H9 (cell line): ENCODE measurements around the gene SYTL1. TPM values are rescaled to one million over a fixed set of nuclear protein-coding genes. Genes with fewer than 3 reads are reported as not detected.
A peak's percentile ranks its signal among the peaks of the same experiment; 100 is the strongest.

Experiments
- DNase-seq: peaks from one replicate; pipeline ENCODE4 v3.0.0-alpha.2; 2017
- H2AFZ ChIP-seq: one replicate; pipeline ENCODE4 v1.6.1; 2013; ENCODE audit warnings: mild to moderate bottlenecking, low read length, control low read depth, moderate library complexity
- H2AK5ac ChIP-seq: 2 replicates; pipeline ENCODE4 v1.6.1; 2013; ENCODE audit warnings: low read length, control low read depth, mixed read lengths; ENCODE audit not compliant: insufficient read length
- H2BK120ac ChIP-seq: one replicate; pipeline ENCODE4 v1.6.1; 2013; ENCODE audit warnings: low read depth, mild to moderate bottlenecking, low read length, control low read depth, inconsistent platforms; ENCODE audit not compliant: poor library complexity, severe bottlenecking
- H2BK12ac ChIP-seq: 2 replicates; pipeline ENCODE4 v1.6.1; 2013; ENCODE audit warnings: low read length, control low read depth, mixed read lengths, low read depth; ENCODE audit not compliant: insufficient read length
- H2BK15ac ChIP-seq: 2 replicates; pipeline ENCODE4 v1.6.1; 2013; ENCODE audit warnings: low read depth, low read length, control low read depth
- H2BK20ac ChIP-seq: one replicate; pipeline ENCODE4 v1.6.1; 2013; ENCODE audit warnings: low read depth, mild to moderate bottlenecking, low read length, control low read depth, inconsistent platforms; ENCODE audit not compliant: poor library complexity, severe bottlenecking
- H2BK5ac ChIP-seq: 2 replicates; pipeline ENCODE4 v1.6.1; 2013; ENCODE audit warnings: low read length, control low read depth, mixed read lengths; ENCODE audit not compliant: insufficient read length
- H3K14ac ChIP-seq: 2 replicates; pipeline ENCODE4 v1.6.1; 2013; ENCODE audit warnings: low read length, control low read depth; ENCODE audit not compliant: insufficient read depth
- H3K18ac ChIP-seq: 2 replicates; pipeline ENCODE4 v1.6.1; 2013; ENCODE audit warnings: low read depth, mild to moderate bottlenecking, mixed read lengths, low read length, control low read depth; ENCODE audit not compliant: insufficient read length
- H3K23ac ChIP-seq: 2 replicates; pipeline ENCODE4 v1.6.1; 2013; ENCODE audit warnings: low read length, control low read depth, mixed read lengths, low read depth; ENCODE audit not compliant: insufficient read length
- H3K23me2 ChIP-seq: 2 replicates; pipeline ENCODE4 v1.6.1; 2013; ENCODE audit warnings: low read depth, mild to moderate bottlenecking, mixed read lengths, low read length, control low read depth; ENCODE audit not compliant: insufficient read length, poor library complexity, severe bottlenecking
- H3K27ac ChIP-seq: 2 replicates; pipeline ENCODE4 v1.5.1; 2013; ENCODE audit warnings: low read length, control low read depth, mixed read lengths, low read depth; ENCODE audit not compliant: insufficient read length
- H3K27me3 ChIP-seq: 2 replicates; pipeline ENCODE4 v1.6.1; 2013; ENCODE audit warnings: low read length, control low read depth, inconsistent platforms; ENCODE audit not compliant: insufficient read depth
- H3K4ac ChIP-seq: 2 replicates; pipeline ENCODE4 v1.6.1; 2013; ENCODE audit warnings: low read depth, mild to moderate bottlenecking, control low read depth, inconsistent platforms, low read length, moderate library complexity
- H3K4me1 ChIP-seq: 2 replicates; pipeline ENCODE4 v1.6.1; 2013; ENCODE audit warnings: low read length, control low read depth, inconsistent platforms; ENCODE audit not compliant: insufficient read depth
- H3K4me2 ChIP-seq: 2 replicates; pipeline ENCODE4 v1.6.1; 2013; ENCODE audit warnings: low read length, control low read depth, mixed read lengths; ENCODE audit not compliant: insufficient read length, insufficient read depth
- H3K56ac ChIP-seq: 2 replicates; pipeline ENCODE4 v1.6.1; 2013; ENCODE audit warnings: low read depth, mild to moderate bottlenecking, mixed read lengths, low read length, control low read depth; ENCODE audit not compliant: insufficient read length
- H3K79me1 ChIP-seq: 2 replicates; pipeline ENCODE4 v1.6.1; 2013; ENCODE audit warnings: low read depth, mild to moderate bottlenecking, moderate library complexity, low read length, control low read depth, inconsistent platforms; ENCODE audit not compliant: insufficient read depth, poor library complexity, severe bottlenecking
- H3K79me2 ChIP-seq: 2 replicates; pipeline ENCODE4 v1.6.1; 2013; ENCODE audit warnings: low read length, control low read depth, inconsistent platforms; ENCODE audit not compliant: insufficient read depth
- H3K9ac ChIP-seq: 2 replicates; pipeline ENCODE4 v1.6.1; 2013; ENCODE audit warnings: low read length, control low read depth, mixed read lengths; ENCODE audit not compliant: insufficient read length; ENCODE audit errors: extremely low read depth
- H3K9me3 ChIP-seq: one replicate; pipeline ENCODE4 v1.6.1; 2013; ENCODE audit warnings: low read depth, low read length, inconsistent platforms; ENCODE audit not compliant: control insufficient read depth
- H3T11ph ChIP-seq: one replicate; pipeline ENCODE4 v1.6.1; 2013; ENCODE audit warnings: mild to moderate bottlenecking, low read length, control low read depth, inconsistent platforms
- H4K20me1 ChIP-seq: one replicate; pipeline ENCODE4 v1.6.1; 2013; ENCODE audit not compliant: control insufficient read depth, insufficient read length, insufficient read depth
- H4K5ac ChIP-seq: 2 replicates; pipeline ENCODE4 v1.6.1; 2013; ENCODE audit warnings: low read depth, mild to moderate bottlenecking, mixed read lengths, low read length, control low read depth; ENCODE audit not compliant: insufficient read length
- H4K8ac ChIP-seq: replicated peaks from 2 replicates; pipeline ENCODE4 v1.6.1; 2013; ENCODE audit warnings: low read length, control low read depth, mixed read lengths, low read depth; ENCODE audit not compliant: insufficient read length
- H4K91ac ChIP-seq: 2 replicates; pipeline ENCODE4 v1.6.1; 2013; ENCODE audit warnings: low read depth, mild to moderate bottlenecking, moderate library complexity, mixed read lengths, low read length, control low read depth; ENCODE audit not compliant: insufficient read length
- H3K27ac Mint-ChIP-seq, 3 experiments: 2 replicates in 2 of 3; 3 replicates in 1 of 3; pipeline ENCODE4 v1.8.0; 2020 to 2021; ENCODE audit warnings: mixed read lengths in 3 of 3, mild to moderate bottlenecking in 1 of 3, moderate library complexity in 1 of 3
- H3K27me3 Mint-ChIP-seq: 2 replicates; pipeline ENCODE4 v1.8.0; 2021; ENCODE audit warnings: low read depth, mild to moderate bottlenecking, moderate library complexity, mixed read lengths
- H3K36me3 Mint-ChIP-seq, 3 experiments: 2 replicates in 2 of 3; 3 replicates in 1 of 3; pipeline ENCODE4 v1.8.0; 2020 to 2021; ENCODE audit warnings: low read depth in 3 of 3, mixed read lengths in 3 of 3; ENCODE audit not compliant: insufficient read depth in 1 of 3
- H3K4me1 Mint-ChIP-seq, 2 experiments: 2 replicates each; pipeline ENCODE4 v1.8.0; 2020; ENCODE audit warnings: mixed read lengths in 2 of 2
- H3K4me3 Mint-ChIP-seq, 2 experiments: 2 replicates in 1 of 2; 3 replicates in 1 of 2; pipeline ENCODE4 v1.8.0; 2020 to 2021; ENCODE audit warnings: mild to moderate bottlenecking in 2 of 2, mixed read lengths in 2 of 2, moderate library complexity in 1 of 2
- H3K9me3 Mint-ChIP-seq, 2 experiments: 2 replicates in 1 of 2; 3 replicates in 1 of 2; pipeline ENCODE4 v1.8.0; 2020; ENCODE audit warnings: mild to moderate bottlenecking in 2 of 2, mixed read lengths in 2 of 2, moderate library complexity in 1 of 2
- CTCF ChIP-seq: fragments of 200-600 bp; sonication (generic); conservative IDR thresholded peaks from 3 replicates; pipeline ENCODE4 v1.8.0; 2021; ENCODE audit warnings: antibody characterized with exemption, mild to moderate bottlenecking
- WGBS: extraction: QIAGEN DNeasy Blood & Tissue Kit; methylation state at CpG from one replicate; pipeline ENCODE4 v1.1.7; 2013; ENCODE audit warnings: missing lambda C conversion rate, low lambda C conversion rate, mixed read lengths; ENCODE audit not compliant: insufficient read length; ENCODE audit errors: extremely low coverage; 5-methylcytosine and 5-hydroxymethylcytosine counted together
- long read RNA-seq: library from polyadenylated mRNA; unstranded; transcript quantifications from one replicate; pipeline ENCODE4 v2.0.0, GENCODE V29; 2020
- total RNA-seq: library from RNA; stranded (reverse); gene quantifications from 2 replicates; pipeline ENCODE4 v1.2.1, GENCODE V29; 2021

SYTL1 gene
- total RNA-seq = 12.0 and 13.0 TPM in 2 replicates
- long read RNA-seq, transcript SYTL1-210 (15 exons, 1,878 nt) = major isoform, 60 of 98 reads
- long read RNA-seq, partial matches to known transcripts = 2 of 98 reads
- long read RNA-seq, other reads (novel, unspliced or antisense) = 32 of 98 reads

GRCh38 chr1:27341525-27342252 lies at the start of gene SYTL1:
Gene SYTL1 (plus strand): TSS chr1:27342022. CDS start chr1:27345335, 3,313 bp downstream.
- H3K79me1 ChIP-seq = no peaks in the 10 kb centered on the region
- peaks cover 2% of the 10 kb centered on the region for H3K27me3 Mint-ChIP-seq
- peak within 1 kb of the TSS; percentile 58 to 71 for H3K4me3 Mint-ChIP-seq
- H3T11ph ChIP-seq = no peak within 1 kb of the TSS
- peaks cover 38 to 43% of the 10 kb centered on the region in 2 experiments for H3K4me1 Mint-ChIP-seq
- H2BK20ac ChIP-seq = no peak within 1 kb of the TSS
- H2BK12ac ChIP-seq = no peak within 1 kb of the TSS
- no peak within 1 kb of the TSS for H2BK5ac ChIP-seq
- H2BK15ac ChIP-seq = no peak within 1 kb of the TSS
- no peak within 1 kb of the TSS for H4K8ac ChIP-seq
- H3K4me2 ChIP-seq = peak within 1 kb of the TSS; percentile 14
- H3K56ac ChIP-seq = no peak within 1 kb of the TSS
- H4K20me1 ChIP-seq = no peaks in the 10 kb centered on the region
- no peaks in the 10 kb centered on the region for H3K79me2 ChIP-seq
- no peak within 1 kb of the TSS for H4K91ac ChIP-seq
- H2BK120ac ChIP-seq = no peak within 1 kb of the TSS
- H3K27ac ChIP-seq = no peak within 1 kb of the TSS
- H3K18ac ChIP-seq = no peak within 1 kb of the TSS
- no peak within 1 kb of the TSS for H2AFZ ChIP-seq
- no peaks in the 10 kb centered on the region for H3K9me3 ChIP-seq
- H3K23me2 ChIP-seq = no peaks in the 10 kb centered on the region
- DNase-seq = peak; percentile 75
- H3K23ac ChIP-seq = no peak within 1 kb of the TSS
- WGBS = no CpG with 5 or more reads among the region's 22 CpGs
- H3K4me1 ChIP-seq = no peaks in the 10 kb centered on the region; the same call in 1 of the 2 replicates
- no peak within 1 kb of the TSS for H4K5ac ChIP-seq
- peak within 1 kb of the TSS; percentile 36 to 73 (median 72); a peak in 6 of 7 replicates for H3K27ac Mint-ChIP-seq
- H3K4ac ChIP-seq = no peak within 1 kb of the TSS
- no peaks in the 10 kb centered on the region for H3K9me3 Mint-ChIP-seq
- no peak for TF ChIP-seq CTCF
- no peak within 1 kb of the TSS for H2AK5ac ChIP-seq
- H3K36me3 Mint-ChIP-seq = peaks cover 2 to 17% (median 11%) of the 10 kb centered on the region in 3 experiments; a peak in 5 of 7 replicates
- H3K27me3 ChIP-seq = no peaks in the 10 kb centered on the region
- H3K9ac ChIP-seq = no peak within 1 kb of the TSS
- peak within 1 kb of the TSS; percentile 28; the same call in 1 of the 2 replicates for H3K14ac ChIP-seq
